HCT116 (cell line): ENCODE measurements around the gene GOLGA6A. TPM values are rescaled to one million over a fixed set of nuclear protein-coding genes. Genes with fewer than 3 reads are reported as not detected.

Experiments
- ATAC-seq: fragments of 200-7000 bp; cut with Tn5 transposase; 2 replicates; pipeline ENCODE4 v1.9.1; 2020; ENCODE audit warnings: mild to moderate bottlenecking, moderate library complexity
- BruUV-seq: library from RNA; stranded (reverse); fragments of 400-500 nt; replicated peaks from 2 replicates; lab custom pipeline; 2021; lab: Mats Ljungman, UMichigan
- CTCF ChIA-PET: fragments of 300-600 bp; sonication (Branson Sonifier 250); formaldehyde crosslinking; loops from one replicate; lab custom pipeline; 2021; ENCODE audit warnings: antibody characterized with exemption; lab: Charles Lee
- POLR2A ChIA-PET: fragments of 300-600, 350-600 bp; sonication (Branson Sonifier 250); formaldehyde crosslinking; loops from one replicate; lab custom pipeline; 2021; ENCODE audit warnings: antibody characterized with exemption; lab: Charles Lee
- RAD21 ChIA-PET, 2 experiments: fragments of 300-600 bp; sonication (Branson Sonifier 250); formaldehyde crosslinking; loops; one replicate each; lab custom pipeline; 2023; ENCODE audit warnings: low total read pairs in 2 of 2; ENCODE audit not compliant: uncharacterized antibody in 2 of 2, unreplicated experiment in 2 of 2, low non-redundant PET in 1 of 2; lab: Charles Lee
- DNase-seq: peaks from one replicate; pipeline ENCODE4 v3.0.0-alpha.2; 2010; ENCODE audit warnings: low read depth, low spot score
- H2AFZ ChIP-seq: fragments of 200-600 bp; shearing (Covaris generic), sonication (generic); 2 replicates; pipeline ENCODE4 v1.6.1; 2017; ENCODE audit warnings: low read depth, mixed run types, mixed read lengths, antibody characterized with exemption, low read length; ENCODE audit not compliant: poor library complexity, severe bottlenecking
- H3K27ac ChIP-seq: 2 replicates; pipeline ENCODE4 v1.5.1; 2012; ENCODE audit warnings: low read depth, low read length
- H3K27me3 ChIP-seq: fragments of 200-600 bp; sonication (generic); 2 replicates; pipeline ENCODE4 v1.6.1; 2016; ENCODE audit warnings: mixed run types, low read length, mixed read lengths; ENCODE audit not compliant: insufficient read depth
- H3K36me3 ChIP-seq, 2 experiments: fragments of 200-500 bp in 1 of 2; fragments of 200-600 bp in 1 of 2; sonication (Bioruptor generic) in 1 of 2; sonication (generic) in 1 of 2; 2 replicates each; pipeline versions ENCODE4 v1.5.1 to v1.6.1; 2014 to 2016; ENCODE audit warnings: low read length in 2 of 2, inconsistent platforms in 1 of 2, mixed read lengths in 1 of 2, mixed run types in 1 of 2; ENCODE audit not compliant: insufficient read depth in 2 of 2, control insufficient read depth in 1 of 2
- H3K4me1 ChIP-seq, 2 experiments: fragments of 200-600 bp in 1 of 2; sonication (generic) in 1 of 2; 2 replicates each; pipeline versions ENCODE4 v1.5.1 to v1.6.1; 2012 to 2017; ENCODE audit warnings: low read length in 2 of 2, inconsistent platforms in 1 of 2, mild to moderate bottlenecking in 1 of 2, mixed read lengths in 1 of 2, mixed run types in 1 of 2, moderate library complexity in 1 of 2; ENCODE audit not compliant: insufficient read depth in 2 of 2, control insufficient read depth in 1 of 2
- H3K4me2 ChIP-seq: fragments of 200-600 bp; sonication (generic); 2 replicates; pipeline ENCODE4 v1.6.1; 2017; ENCODE audit warnings: mixed run types, low read length, mixed read lengths
- H3K4me3 ChIP-seq, 2 experiments: fragments of 200-600 bp in 1 of 2; sonication (generic) in 1 of 2; replicated peaks in 1 of 2; 2 replicates each; pipeline ENCODE4 v1.5.1; 2011 to 2016; ENCODE audit warnings: low read length in 2 of 2, control low read depth in 1 of 2, low read depth in 1 of 2, mild to moderate bottlenecking in 1 of 2, mixed read lengths in 1 of 2, mixed run types in 1 of 2
- H3K79me2 ChIP-seq: fragments of 200-600 bp; sonication (generic); 2 replicates; pipeline ENCODE4 v1.6.1; 2017; ENCODE audit warnings: mild to moderate bottlenecking, mixed run types, low read length, moderate library complexity, mixed read lengths; ENCODE audit not compliant: insufficient read depth
- H3K9ac ChIP-seq: fragments of 200-600 bp; sonication (generic); 2 replicates; pipeline ENCODE4 v1.6.1; 2016; ENCODE audit warnings: low read length, mixed read lengths
- H3K9me2 ChIP-seq: fragments of 200-600 bp; sonication (generic), shearing (Covaris generic); 2 replicates; pipeline ENCODE4 v1.6.1; 2017; ENCODE audit warnings: mixed run types, mild to moderate bottlenecking, moderate library complexity; ENCODE audit not compliant: insufficient read depth
- H3K9me3 ChIP-seq, 2 experiments: fragments of 200-500 bp in 1 of 2; fragments of 200-600 bp in 1 of 2; sonication (Bioruptor generic) in 1 of 2; sonication (generic) in 1 of 2; 2 replicates each; pipeline ENCODE4 v1.6.1; 2014 to 2017; ENCODE audit warnings: low read length in 2 of 2, mixed read lengths in 2 of 2, inconsistent platforms in 1 of 2, low read depth in 1 of 2, mild to moderate bottlenecking in 1 of 2, mixed run types in 1 of 2, moderate library complexity in 1 of 2; ENCODE audit not compliant: control insufficient read depth in 1 of 2, insufficient read depth in 1 of 2
- H4K20me1 ChIP-seq: fragments of 200-600 bp; sonication (generic), shearing (Covaris generic); 2 replicates; pipeline ENCODE4 v1.6.1; 2017; ENCODE audit warnings: mixed run types, mild to moderate bottlenecking, moderate library complexity; ENCODE audit not compliant: insufficient read depth
- CTCF ChIP-seq, 3 experiments: fragments of 200-600 bp in 1 of 3; sonication (generic) in 1 of 3; IDR thresholded peaks in 2 of 3; conservative IDR thresholded peaks in 1 of 3; 2 replicates each; pipeline ENCODE4 v1.5.1; 2012 to 2017; ENCODE audit warnings: low read depth in 2 of 3, low read length in 2 of 3, antibody characterized with exemption in 1 of 3, borderline replicate concordance in 1 of 3, control low read depth in 1 of 3, mild to moderate bottlenecking in 1 of 3, mixed read lengths in 1 of 3, mixed run types in 1 of 3, moderate library complexity in 1 of 3; ENCODE audit not compliant: insufficient read depth in 1 of 3
- ELF1 ChIP-seq: IDR thresholded peaks from 2 replicates; pipeline ENCODE4 v1.6.1; 2012; ENCODE audit warnings: low read depth, borderline replicate concordance
- EZH2 ChIP-seq: fragments of 200-600 bp; sonication (generic); IDR thresholded peaks from 2 replicates; pipeline ENCODE4 v1.6.1; 2017; ENCODE audit warnings: antibody characterized with exemption, mixed run types
- EZH2phosphoT487 ChIP-seq: fragments of 200-600 bp; IDR thresholded peaks from 2 replicates; pipeline ENCODE4 v1.6.1; 2018; ENCODE audit warnings: antibody characterized with exemption, borderline replicate concordance
- FOSL1 ChIP-seq: IDR thresholded peaks from 2 replicates; pipeline ENCODE4 v1.6.1; 2012; ENCODE audit warnings: low read depth
- MAX ChIP-seq: IDR thresholded peaks from 2 replicates; pipeline ENCODE4 v1.6.1; 2012
- POLR2AphosphoS5 ChIP-seq: IDR thresholded peaks from 2 replicates; pipeline ENCODE4 v1.6.1; 2011; ENCODE audit warnings: mild to moderate bottlenecking, low read depth, low read length, moderate library complexity
- RAD21 ChIP-seq: IDR thresholded peaks from 2 replicates; pipeline ENCODE4 v1.6.1; 2012; ENCODE audit warnings: low read depth, mild to moderate bottlenecking
- REST ChIP-seq: IDR thresholded peaks from 2 replicates; pipeline ENCODE4 v1.6.1; 2012; ENCODE audit warnings: low read depth
- SIN3A ChIP-seq: IDR thresholded peaks from 2 replicates; pipeline ENCODE4 v1.6.1; 2012; ENCODE audit warnings: low read depth
- ZFX ChIP-seq: fragments of 450-650 bp; IDR thresholded peaks from 2 replicates; pipeline ENCODE4 v1.6.1; 2017
- intact Hi-C: fragments of 100-400 bp; cut with micrococcal nuclease; formaldehyde crosslinking; loops from 2 replicates; pipeline ENCODE4 v1.10.0; 2022
- total RNA-seq: library from RNA; stranded (reverse); gene quantifications from one replicate; pipeline ENCODE4 v1.2.1, GENCODE V29; 2021; ENCODE audit not compliant: unreplicated experiment

GOLGA6A gene
- total RNA-seq, 1 experiment from 2014 or later: 0.39 TPM

- no peak overlapping the region for H3K27ac ChIP-seq
- ATAC-seq (no peak), DNase-seq (no peak)
- ChIA-PET CTCF (interaction anchor here (0.9 to 1.6 kb wide), 4 partner anchors 8 to 277 kb away, joined by 3 to 6 read pairs (median 4); no protein-coding TSS in a partner anchor), RAD21 (no interaction called here)
- H3K9ac ChIP-seq: no peak overlapping the region
- H3K4me2 ChIP-seq: no peak overlapping the region
- H4K20me1 ChIP-seq: no peaks in the 10 kb centered on the region
- H3K36me3 ChIP-seq: no peaks in the 10 kb centered on the region
- H2AFZ ChIP-seq: no peak overlapping the region
- H3K4me3 ChIP-seq: no peak overlapping the region
- H3K9me2 ChIP-seq: no peaks in the 10 kb centered on the region
- H3K27me3 ChIP-seq: no peaks in the 10 kb centered on the region
- no peak for TF ChIP-seq ELF1
- no peak for TF ChIP-seq EZH2phosphoT487
- no peak for TF ChIP-seq FOSL1
- no peak for TF ChIP-seq EZH2
- no peak for TF ChIP-seq SIN3A
- no peak for TF ChIP-seq RAD21
- TF ChIP-seq REST: no peak
- TF ChIP-seq CTCF (IDR thresholded peaks at IDR 0.05 in 2 of 3, conservative IDR thresholded peaks at IDR 0.05 in 1 of 3; ENCODE audit: borderline replicate concordance in 1 of 3, insufficient read depth in 1 of 3, low read depth in 2 of 3, low read length in 2 of 3): no peak
- no peak for TF ChIP-seq ZFX
- TF ChIP-seq POLR2AphosphoS5: no peak
- no peak for TF ChIP-seq MAX
- TF ChIP-seq, all 23 proteins: peak for 0
- POLR2A ChIA-PET: no interaction called here
- intact Hi-C loops: no loop called here
- H3K79me2 ChIP-seq: no peaks in the 10 kb centered on the region
- no peaks in the 10 kb centered on the region for H3K9me3 ChIP-seq
- peaks cover 7 to 19% of the 10 kb centered on the region in 2 experiments for H3K4me1 ChIP-seq
- BruUV-seq: no TSS peak
Measured at GRCh38 chr15:74044267-74045110, 37.9 kb downstream of the GOLGA6A start.
